SIG-M5 treated with dmso at 0.1 percent for 504 hours (cell line): Measurements from ENCODE around the gene SPIRE1.
"Not testable (repeated sequence)": the region's sequence is repeated elsewhere in the genome, so short reads cannot be mapped to it uniquely, and the experiment has no call there.

Experiments used
- DNase-seq: peaks from one replicate; lab custom pipeline; 2025; ENCODE audit not compliant: unreplicated experiment; lab: John Stamatoyannopoulos, UW

Gene SPIRE1

DNA sequence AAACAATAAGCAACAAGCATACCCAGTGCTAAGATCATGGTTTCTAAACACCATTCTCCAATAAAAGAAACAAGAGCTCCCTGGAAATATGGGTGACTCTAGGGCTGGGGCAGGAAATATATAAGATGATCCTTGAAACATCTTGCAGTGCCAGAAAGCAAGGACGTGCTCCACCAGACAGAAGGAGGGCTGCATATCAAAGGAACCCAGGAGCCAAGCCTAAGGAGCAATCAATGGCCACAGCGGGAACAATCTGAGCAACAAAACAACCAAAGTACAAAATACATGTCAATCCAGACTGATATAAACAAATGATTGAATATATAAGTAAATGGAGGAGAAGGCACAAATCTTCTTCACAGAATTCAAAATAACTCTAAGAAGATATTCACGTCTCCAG lies 10.1 kb downstream of the SPIRE1 start:
- DNase-seq: no peak

- DNase-seq: peak; percentile 32
These were observed 12.1 kb downstream of the SPIRE1 start for GRCh38 chr18:12645751-12646203.

DNA sequence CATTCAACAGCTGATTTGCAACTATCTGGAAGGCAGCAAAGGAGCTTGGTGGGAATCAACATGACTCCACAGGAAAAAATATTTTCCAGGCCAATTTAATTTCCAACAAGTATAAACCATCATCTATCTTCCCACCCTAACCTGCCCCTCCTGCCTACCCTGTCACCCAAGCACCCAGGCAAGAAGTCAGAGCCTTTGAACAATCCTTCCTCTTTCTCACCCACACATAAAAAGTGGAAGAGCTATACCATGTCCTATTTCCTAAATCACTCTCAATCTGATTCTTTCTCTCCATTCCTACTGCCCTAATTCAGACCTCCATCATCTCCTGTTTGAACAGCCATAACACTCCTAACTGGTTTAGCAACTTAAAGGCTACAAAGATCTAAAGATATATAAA lies 12.7 kb downstream of the SPIRE1 start:
- peak; percentile 27 for DNase-seq

DNA sequence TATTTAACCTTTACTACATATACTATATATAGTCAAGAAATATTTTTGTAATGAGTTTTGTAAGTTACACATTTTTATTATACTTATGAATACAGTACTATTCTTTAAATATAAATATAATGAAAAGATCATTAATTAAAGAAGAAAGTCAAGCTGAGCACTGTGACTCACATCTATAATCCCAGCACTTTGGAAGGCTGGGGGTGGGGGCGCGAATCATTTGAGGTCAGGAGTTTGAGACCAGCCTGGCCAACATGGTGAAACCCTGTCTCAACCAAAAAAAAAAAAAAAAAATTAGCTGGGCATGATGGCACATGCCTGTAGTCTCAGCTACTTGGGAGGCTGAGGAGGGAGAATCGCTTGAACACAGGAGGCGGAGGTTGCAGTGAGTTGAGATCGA lies 14.2 kb downstream of the SPIRE1 start:
- DNase-seq: not testable (repeated sequence)

- DNase-seq: no peak
These were observed 17.1 kb downstream of the SPIRE1 start for GRCh38 chr18:12640881-12641200.

DNA sequence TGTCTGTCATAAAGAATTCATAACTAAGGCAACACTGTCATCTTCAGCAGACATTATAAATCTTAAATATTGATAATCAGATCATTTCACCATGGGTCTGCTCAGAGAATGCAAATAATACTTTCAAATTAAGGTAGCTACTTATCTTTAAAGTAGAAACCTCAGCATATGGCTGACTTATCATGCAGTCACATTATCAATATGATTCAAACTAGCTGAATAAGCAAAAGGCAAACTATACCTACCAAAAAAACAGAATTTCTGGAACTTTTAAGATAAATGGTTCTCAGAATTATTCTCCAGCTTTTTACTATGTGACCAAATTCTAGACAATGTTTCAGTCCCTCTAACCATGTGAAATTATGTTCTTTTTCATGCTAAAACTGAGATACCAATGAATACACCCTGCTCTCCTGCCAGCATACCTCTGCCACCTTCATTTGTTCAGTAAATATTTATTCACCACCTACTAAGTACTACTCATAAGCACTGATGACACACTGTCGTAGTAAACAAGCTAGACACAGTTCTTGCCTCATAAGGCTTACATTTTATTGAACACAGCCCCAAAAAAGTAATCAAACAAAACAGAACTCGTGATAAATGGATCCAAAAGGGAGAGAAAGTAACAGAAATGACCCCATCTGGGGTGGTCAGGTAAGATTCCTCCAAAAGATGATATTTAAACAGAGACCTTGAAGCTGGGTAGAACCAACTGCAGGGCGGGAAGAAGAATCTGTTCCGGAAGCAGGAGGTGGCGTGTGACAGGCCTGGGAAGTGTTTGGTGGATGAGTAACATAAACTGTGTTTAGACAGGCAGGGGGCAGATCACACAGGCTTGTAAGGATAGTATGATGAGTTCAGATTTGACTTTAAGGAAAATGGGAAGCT lies 17.7 kb downstream of the SPIRE1 start:
- no peak for DNase-seq

DNA sequence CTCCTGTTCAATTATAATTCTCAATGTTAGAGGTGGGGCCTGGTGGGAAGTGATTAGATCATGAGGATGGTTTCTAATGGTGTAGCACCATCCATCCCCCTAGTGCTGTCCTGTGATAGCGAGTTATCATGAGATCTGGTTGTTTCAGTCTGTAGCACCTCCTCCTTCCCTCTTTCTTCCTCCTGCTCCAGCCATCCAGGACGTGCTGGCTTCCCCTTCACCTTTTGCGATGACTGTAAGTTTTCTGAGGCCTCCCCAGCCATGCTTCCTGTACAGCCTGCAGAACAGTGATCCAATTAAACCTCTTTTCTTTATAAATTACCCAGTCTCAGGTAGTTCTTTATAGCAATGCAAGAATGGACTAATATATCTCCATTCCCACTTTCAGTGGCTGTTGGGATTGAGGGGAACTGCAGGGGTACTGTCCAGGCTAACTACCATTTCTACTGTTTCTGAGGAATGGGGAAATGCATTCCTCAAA lies 19.2 kb downstream of the SPIRE1 start:
- no peak for DNase-seq

- no peak for DNase-seq
These were observed 19.8 kb downstream of the SPIRE1 start for GRCh38 chr18:12637901-12638643.

- DNase-seq: no peak
These were observed 20.5 kb downstream of the SPIRE1 start for GRCh38 chr18:12637393-12637792.

GRCh38 chr18:12631831-12632477 lies 26.0 kb downstream of the SPIRE1 start:
- DNase-seq: no peak

- no peak for DNase-seq
These were observed 27.8 kb downstream of the SPIRE1 start for GRCh38 chr18:12630136-12630535.

DNA sequence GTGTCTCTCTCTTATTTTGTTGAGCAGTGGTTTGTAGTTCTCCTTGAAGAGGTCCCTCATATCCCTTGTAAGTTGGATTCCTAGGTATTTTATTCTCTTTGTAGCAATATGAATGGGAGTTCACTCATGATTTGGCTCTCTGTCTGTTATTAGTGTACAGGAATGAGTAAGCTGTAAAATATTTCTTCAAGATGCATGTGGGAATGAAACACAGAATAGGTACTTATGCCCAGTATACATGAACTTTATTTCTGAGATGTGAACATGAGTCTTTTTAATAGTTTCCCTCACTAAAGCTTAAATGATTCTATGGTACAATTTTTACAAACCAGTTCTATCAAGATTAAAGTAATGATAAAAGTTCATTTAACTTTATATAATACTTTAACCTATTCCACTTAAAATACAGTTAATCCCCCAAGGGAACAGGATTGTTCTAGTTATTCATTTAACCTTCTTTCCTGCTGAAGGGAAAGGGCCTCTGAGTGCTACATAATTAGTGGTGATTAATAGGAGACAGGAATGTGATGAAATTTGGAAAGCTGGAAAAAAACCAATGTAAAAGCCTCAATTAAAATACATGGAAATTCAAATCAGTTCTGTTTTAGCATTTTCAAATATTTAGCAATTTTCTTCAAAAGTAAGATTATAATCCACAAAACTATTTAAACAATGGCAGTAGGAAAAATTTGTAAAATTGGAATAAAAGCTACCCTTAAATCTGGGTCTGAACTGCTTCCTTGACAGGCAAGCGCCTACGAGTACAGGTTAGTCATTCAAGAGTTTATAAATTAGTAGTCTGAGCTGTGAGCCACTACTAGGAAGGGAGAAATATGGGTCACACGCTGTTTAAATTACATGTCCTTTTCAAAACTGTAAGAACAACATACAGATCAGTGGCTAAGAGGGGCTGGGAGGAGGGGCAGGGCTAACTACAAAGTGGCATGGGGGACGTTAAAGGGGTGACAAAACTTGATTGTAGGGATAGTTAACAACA lies 28.9 kb downstream of the SPIRE1 start:
- DNase-seq: no peak

- not testable (repeated sequence) for DNase-seq
These were observed 30.7 kb downstream of the SPIRE1 start for GRCh38 chr18:12627199-12627598.

DNA sequence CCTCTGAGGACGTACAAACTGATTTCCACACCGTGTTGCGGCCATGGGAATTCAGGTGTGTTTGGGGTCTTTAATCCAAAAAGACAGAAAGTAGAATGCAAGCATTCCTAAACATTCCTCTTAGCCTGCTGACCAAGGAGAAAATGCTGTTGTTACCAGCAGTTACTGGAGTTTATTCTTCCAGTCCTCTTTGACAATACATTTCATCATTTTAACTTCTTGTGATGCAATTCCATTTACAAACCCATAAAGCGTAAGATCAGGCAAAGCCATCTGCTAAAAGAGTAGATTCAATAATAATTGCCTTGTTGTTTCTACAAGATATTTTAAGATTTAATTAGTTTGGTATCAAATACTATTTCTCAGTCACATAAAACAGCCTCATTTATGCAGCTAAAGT lies 32.7 kb downstream of the SPIRE1 start:
- DNase-seq: peak; percentile 39

- no peak for DNase-seq
These were observed 36.1 kb downstream of the SPIRE1 start for GRCh38 chr18:12621742-12622306.

DNA sequence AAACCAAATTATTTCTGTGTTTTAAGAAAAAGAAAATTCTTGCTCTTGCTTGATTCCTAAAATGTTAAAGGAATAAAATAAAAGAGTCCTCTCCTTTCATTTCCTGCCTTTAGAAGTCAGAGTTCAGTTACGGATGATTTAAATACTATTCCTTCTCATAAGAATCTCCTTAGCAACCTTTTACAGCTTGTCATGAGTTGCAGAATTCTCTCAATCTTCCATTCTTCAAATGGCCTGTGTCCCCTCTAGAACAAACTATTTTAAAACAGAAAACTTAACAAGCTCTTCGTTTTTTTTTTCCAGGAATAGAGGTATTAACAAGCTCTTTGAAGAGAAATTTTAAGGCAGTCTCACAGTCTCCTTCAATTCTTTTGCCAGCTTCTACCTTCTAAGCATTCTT lies 42.2 kb downstream of the SPIRE1 start:
- DNase-seq: no peak

GRCh38 chr18:12608301-12608700 lies 49.6 kb downstream of the SPIRE1 start:
- DNase-seq: no peak

GRCh38 chr18:12606592-12607315 lies 51.2 kb downstream of the SPIRE1 start:
- DNase-seq: peak; percentile 65

DNA sequence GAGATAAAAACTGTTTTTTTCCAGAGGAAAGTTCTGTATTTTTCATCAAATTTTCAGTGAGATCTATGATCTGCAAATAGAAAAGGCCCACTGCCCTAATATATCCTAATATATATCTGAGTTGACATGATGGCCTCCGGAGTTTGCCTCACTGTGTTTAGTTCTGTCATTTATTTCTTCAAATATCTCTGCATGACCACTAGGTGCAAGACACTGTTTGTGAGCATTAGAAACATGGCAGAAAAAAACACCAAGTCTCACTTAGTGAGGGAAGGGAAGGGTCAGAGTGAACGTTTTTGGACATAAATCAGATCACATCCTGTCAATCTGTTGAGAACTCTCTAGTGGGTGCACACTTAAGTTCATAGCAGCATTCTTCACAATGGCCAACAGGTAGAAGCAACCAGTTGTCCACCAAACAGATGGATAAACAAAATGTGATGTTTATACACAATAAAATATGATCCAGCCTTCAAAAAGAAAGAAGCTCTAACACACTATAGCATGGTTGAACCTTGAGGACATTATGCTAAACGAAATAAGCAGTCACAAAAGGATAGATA lies 53.4 kb downstream of the SPIRE1 start:
- DNase-seq: no peak
